Activated T-cell treated with anti-CD3 and anti-CD28 coated beads, Interleukin-2, amount 50 U/mL, for 72 hours (primary cell): Measurements from ENCODE around the gene AGMAT. TPM values are rescaled to one million over a fixed set of nuclear protein-coding genes. Genes with fewer than 3 reads are reported as not detected.

Experiments used
- ATAC-seq, 2 donors: fragments of 150-1000 bp; cut with Tn5 transposase; replicated peaks in 1 of 2; 2 replicates each; pipeline ENCODE4 v1.10.0; 2021; ENCODE audit warnings: moderate library complexity in 2 of 2, mild to moderate bottlenecking in 1 of 2
- DNase-seq, 2 donors: peaks; one replicate each; pipeline ENCODE4 v3.0.0; 2021 to 2022; ENCODE audit warnings: mixed read lengths in 1 of 2
- H3K27ac Mint-ChIP-seq: one replicate; pipeline ENCODE4 v1.8.0; 2022; ENCODE audit warnings: mild to moderate bottlenecking, moderate library complexity, mixed read lengths
- H3K27me3 Mint-ChIP-seq: one replicate; pipeline ENCODE4 v1.8.0; 2022; ENCODE audit warnings: low read depth, mixed read lengths
- H3K36me3 Mint-ChIP-seq, 2 donors: one replicate each; pipeline ENCODE4 v1.8.0; 2022; ENCODE audit warnings: mixed read lengths in 2 of 2, mild to moderate bottlenecking in 1 of 2; ENCODE audit not compliant: insufficient read depth in 2 of 2
- H3K4me1 Mint-ChIP-seq: one replicate; pipeline ENCODE4 v1.8.0; 2022; ENCODE audit warnings: low read depth, mixed read lengths
- H3K4me3 Mint-ChIP-seq, 2 donors: one replicate each; pipeline ENCODE4 v1.8.0; 2022; ENCODE audit warnings: mild to moderate bottlenecking in 2 of 2, mixed read lengths in 2 of 2, moderate library complexity in 2 of 2
- H3K9me3 Mint-ChIP-seq, 2 donors: one replicate each; pipeline ENCODE4 v1.8.0; 2022; ENCODE audit warnings: mixed read lengths in 2 of 2
- total RNA-seq, 2 donors: library from RNA; stranded (reverse); gene quantifications; one replicate each; pipeline ENCODE4 v1.2.3, GENCODE V29; 2022

Gene AGMAT
- total RNA-seq, 2 donors from 2014 or later: 7.8 to 8.5 TPM

DNA sequence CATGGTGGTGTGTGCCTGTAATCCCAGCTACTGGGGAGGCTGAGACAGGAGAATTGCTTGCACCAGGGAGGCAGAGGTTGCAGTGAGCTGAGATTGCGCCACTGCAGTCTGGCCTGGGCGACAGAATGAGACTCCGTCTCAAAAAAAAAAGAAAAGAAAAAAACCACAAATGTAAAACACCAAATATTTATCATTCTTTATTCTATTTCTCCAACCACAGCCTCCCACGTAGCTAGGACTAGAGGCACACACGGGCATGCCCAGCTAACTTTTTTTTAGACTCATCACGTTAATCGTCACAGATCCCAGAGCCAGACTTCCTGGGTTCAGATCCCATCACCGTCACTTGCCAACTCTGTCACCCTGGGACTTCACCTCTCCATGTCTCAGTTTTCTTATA, 44.7 kb downstream of the AGMAT start:
- Mint-ChIP-seq H3K36me3 (peaks cover 2 to 9% of the 10 kb centered on the region in 2 donors), H3K27ac (no peak overlapping the region), H3K27me3 (no peaks in the 10 kb centered on the region), H3K4me1 (no peaks in the 10 kb centered on the region), H3K4me3 (no peak overlapping the region), H3K9me3 (no peaks in the 10 kb centered on the region)
- no peak for ATAC-seq
- no peak for DNase-seq

DNA sequence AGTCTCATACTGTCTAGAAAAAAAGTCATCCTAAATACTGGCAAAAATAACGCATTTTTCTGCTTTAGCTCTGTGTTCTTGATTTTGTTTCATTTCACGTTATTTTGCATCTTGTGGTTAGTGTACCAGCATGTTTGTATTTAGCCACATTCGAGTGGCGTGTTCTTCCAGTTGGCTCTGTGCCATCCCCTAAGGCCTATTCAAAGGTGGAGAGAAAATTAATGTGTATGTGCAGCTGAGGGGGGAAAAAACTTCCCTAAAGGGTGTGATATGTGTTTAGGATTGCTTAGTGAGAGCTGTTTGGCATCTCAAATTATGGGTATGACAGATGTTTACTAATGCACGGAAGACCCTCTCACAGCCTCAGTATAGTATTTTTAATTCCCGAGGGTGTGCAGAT, 46.1 kb downstream of the AGMAT start:
- peaks cover 2 to 9% of the 10 kb centered on the region in 2 donors for H3K36me3 Mint-ChIP-seq
- DNase-seq: no peak
- no peak overlapping the region for H3K4me3 Mint-ChIP-seq
- no peak for ATAC-seq
- H3K27me3 Mint-ChIP-seq: no peaks in the 10 kb centered on the region
- no peaks in the 10 kb centered on the region for H3K4me1 Mint-ChIP-seq
- no peak overlapping the region for H3K27ac Mint-ChIP-seq
- H3K9me3 Mint-ChIP-seq: no peaks in the 10 kb centered on the region

DNA sequence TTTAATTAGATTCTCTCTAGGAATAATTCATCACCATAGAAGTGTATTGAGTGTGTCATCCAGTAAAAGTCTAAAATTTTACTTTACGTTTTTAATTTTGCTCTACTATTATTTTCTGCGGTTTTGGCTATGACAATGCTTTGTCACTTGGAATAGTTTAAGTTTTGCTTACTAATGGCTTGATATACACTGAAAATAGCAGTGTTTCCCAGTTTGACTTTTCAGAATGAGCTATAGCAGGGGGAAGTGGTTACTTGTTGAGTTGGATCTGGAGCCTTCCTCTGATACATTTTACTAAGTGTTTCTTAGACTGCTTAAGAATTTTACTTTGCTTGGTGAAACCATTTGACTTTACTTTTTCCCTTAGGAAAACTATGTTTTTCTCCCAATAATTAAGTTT, 53.2 kb downstream of the AGMAT start:
- DNase-seq: no peak
- ATAC-seq: no peak
- Mint-ChIP-seq H3K36me3 (peaks cover 0 to 7% of the 10 kb centered on the region in 2 donors), H3K4me1 (peaks cover 38% of the 10 kb centered on the region), H3K9me3 (no peaks in the 10 kb centered on the region), H3K27ac (peak overlapping the region; percentile 44), H3K27me3 (no peaks in the 10 kb centered on the region), H3K4me3 (peak overlapping the region in 1 of 2 donors; percentile 54)

DNA sequence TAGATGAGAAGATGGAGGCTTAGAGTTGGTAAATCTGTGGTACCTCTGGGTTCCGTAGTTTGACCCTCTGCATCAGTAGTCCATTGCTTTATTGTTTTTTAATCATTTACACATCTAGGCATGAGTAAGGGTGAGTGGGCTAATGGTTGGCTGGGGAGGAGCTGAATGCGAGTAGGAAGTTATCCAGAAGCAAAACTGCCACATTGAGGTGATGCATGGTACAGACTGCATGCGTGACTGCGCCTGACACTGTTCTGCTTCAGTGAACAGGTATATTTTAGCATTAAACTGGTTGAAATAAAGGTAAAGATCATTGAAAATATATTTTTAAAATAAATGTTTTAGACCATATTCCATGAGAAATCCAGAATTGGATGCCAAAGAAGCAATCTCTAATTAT, 53.8 kb downstream of the AGMAT start:
- H3K27ac Mint-ChIP-seq: no peak overlapping the region
- no peaks in the 10 kb centered on the region for H3K9me3 Mint-ChIP-seq
- peaks cover 0 to 2% of the 10 kb centered on the region in 2 donors for H3K36me3 Mint-ChIP-seq
- no peak overlapping the region for H3K4me3 Mint-ChIP-seq
- H3K4me1 Mint-ChIP-seq: peaks cover 44% of the 10 kb centered on the region
- no peak for DNase-seq
- H3K27me3 Mint-ChIP-seq: no peaks in the 10 kb centered on the region
- ATAC-seq: no peak

GRCh38 chr1:15526490-15527339, 58.1 kb downstream of the AGMAT start, which contains the start of gene DNAJC16:
TSS of gene DNAJC16 (plus strand) at chr1:15526848. CDS start at chr1:15529106, 2,258 bp downstream.
- Mint-ChIP-seq H3K27ac (peak within 1 kb of the TSS; percentile 93), H3K27me3 (no peaks in the 10 kb centered on the region), H3K36me3 (no peaks in the 10 kb centered on the region), H3K4me3 (peak within 1 kb of the TSS; percentile 88 to 93), H3K9me3 (no peaks in the 10 kb centered on the region), H3K4me1 (peaks cover 57% of the 10 kb centered on the region)
- peak; percentile 97 to 99 for DNase-seq
- peak; percentile 61 to 73 for ATAC-seq

DNA sequence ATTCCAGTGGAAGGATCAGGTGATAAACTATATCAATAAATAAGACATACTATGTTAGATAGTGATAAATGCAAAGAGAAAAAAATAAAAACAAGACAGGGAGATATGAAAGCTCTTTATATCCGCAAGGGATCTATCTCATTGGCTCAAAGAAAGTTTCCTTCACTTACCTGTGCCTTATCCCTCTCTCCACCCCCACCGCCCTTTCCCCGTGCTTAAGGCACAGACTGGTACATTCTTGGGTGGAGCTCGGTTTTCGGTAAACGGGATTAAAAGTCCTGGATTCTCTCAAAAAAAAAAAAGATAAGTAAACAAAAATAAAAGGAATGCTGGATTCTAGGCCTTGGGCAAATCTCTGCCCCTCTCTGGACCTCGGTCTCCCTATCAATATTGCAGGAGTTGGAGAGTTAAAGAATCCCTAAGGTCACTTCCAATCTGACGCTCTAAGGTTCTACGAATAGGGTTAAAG, 58.8 kb downstream of the AGMAT start:
- ATAC-seq (no peak), DNase-seq (peak in 1 of 2 donors; percentile 19)
- H3K4me3 Mint-ChIP-seq: peak overlapping the region; percentile 88 to 93
- H3K36me3 Mint-ChIP-seq: no peaks in the 10 kb centered on the region
- H3K9me3 Mint-ChIP-seq: no peaks in the 10 kb centered on the region
- no peaks in the 10 kb centered on the region for H3K27me3 Mint-ChIP-seq
- H3K4me1 Mint-ChIP-seq: peaks cover 59% of the 10 kb centered on the region
- peak overlapping the region; percentile 93 for H3K27ac Mint-ChIP-seq

- peak; percentile 62 to 65 for ATAC-seq
- no peaks in the 10 kb centered on the region for H3K36me3 Mint-ChIP-seq
- peak overlapping the region; percentile 88 to 93 for H3K4me3 Mint-ChIP-seq
- peaks cover 54% of the 10 kb centered on the region for H3K4me1 Mint-ChIP-seq
- H3K27me3 Mint-ChIP-seq: no peaks in the 10 kb centered on the region
- no peaks in the 10 kb centered on the region for H3K9me3 Mint-ChIP-seq
- H3K27ac Mint-ChIP-seq: peak overlapping the region; percentile 93
- DNase-seq: peak in 1 of 2 donors; percentile 100
Measured at GRCh38 chr1:15525050-15526020, 59.5 kb downstream of the AGMAT start.

- H3K27ac Mint-ChIP-seq: peak overlapping the region; percentile 93
- no peaks in the 10 kb centered on the region for H3K9me3 Mint-ChIP-seq
- ATAC-seq (peak; percentile 55 to 69), DNase-seq (peak; percentile 100)
- H3K4me3 Mint-ChIP-seq: peak overlapping the region; percentile 88 to 93
- H3K36me3 Mint-ChIP-seq: no peaks in the 10 kb centered on the region
- H3K27me3 Mint-ChIP-seq: no peaks in the 10 kb centered on the region
- peaks cover 54% of the 10 kb centered on the region for H3K4me1 Mint-ChIP-seq
Measured at GRCh38 chr1:15524283-15525049, 60.4 kb downstream of the AGMAT start.

- DNase-seq (no peak), ATAC-seq (no peak)
- H3K36me3 Mint-ChIP-seq: no peaks in the 10 kb centered on the region
- peak within 1 kb of the TSS; percentile 88 to 93 for H3K4me3 Mint-ChIP-seq
- H3K27ac Mint-ChIP-seq: peak within 1 kb of the TSS; percentile 93
- no peaks in the 10 kb centered on the region for H3K27me3 Mint-ChIP-seq
- H3K4me1 Mint-ChIP-seq: peaks cover 52% of the 10 kb centered on the region
- H3K9me3 Mint-ChIP-seq: no peaks in the 10 kb centered on the region
Measured at GRCh38 chr1:15524021-15524282, 60.9 kb downstream of the AGMAT start, which contains the start of gene CASP9. TSS of gene CASP9 (minus strand) at chr1:15524215. CDS start at chr1:15524200, 15 bp downstream.

- ATAC-seq (no peak), DNase-seq (no peak)
- no peaks in the 10 kb centered on the region for H3K9me3 Mint-ChIP-seq
- peak overlapping the region; percentile 88 to 93 for H3K4me3 Mint-ChIP-seq
- no peaks in the 10 kb centered on the region for H3K27me3 Mint-ChIP-seq
- peak overlapping the region; percentile 35 for H3K27ac Mint-ChIP-seq
- H3K36me3 Mint-ChIP-seq: no peaks in the 10 kb centered on the region
- peaks cover 46% of the 10 kb centered on the region for H3K4me1 Mint-ChIP-seq
Measured at GRCh38 chr1:15523104-15524020, 61.5 kb downstream of the AGMAT start.

- Mint-ChIP-seq H3K9me3 (no peaks in the 10 kb centered on the region), H3K4me3 (no peak overlapping the region), H3K4me1 (peaks cover 38% of the 10 kb centered on the region), H3K27me3 (no peaks in the 10 kb centered on the region), H3K36me3 (no peaks in the 10 kb centered on the region), H3K27ac (no peak overlapping the region)
- no peak for ATAC-seq
- DNase-seq: no peak
Measured at GRCh38 chr1:15522551-15522950, 62.3 kb downstream of the AGMAT start.
